WTC11 (cell line): ENCODE results near the gene ZP4. TPM values are rescaled to one million over a fixed set of nuclear protein-coding genes. Genes with fewer than 3 reads are reported as not detected.
A peak's percentile ranks its signal among the peaks of the same experiment; 100 is the strongest.
"Not testable (repeated sequence)": the region's sequence is repeated elsewhere in the genome, so short reads cannot be mapped to it uniquely, and the experiment has no call there.

Experiments
- ATAC-seq: fragments of 200-7000 bp; cut with Tn5 transposase; 2 replicates; pipeline ENCODE4 v1.10.0; 2021; ENCODE audit warnings: mild to moderate bottlenecking, moderate library complexity
- CTCF ChIA-PET: fragments of 300-600 bp; sonication (Branson Sonifier 250); formaldehyde crosslinking; loops from one replicate; lab custom pipeline; 2021; ENCODE audit warnings: antibody characterized with exemption; lab: Charles Lee
- POLR2A ChIA-PET: fragments of 350-600 bp; sonication (Branson Sonifier 250); formaldehyde crosslinking; loops from one replicate; lab custom pipeline; 2021; ENCODE audit warnings: antibody characterized with exemption; lab: Charles Lee
- DNase-seq: peaks from one replicate; pipeline ENCODE4 v3.0.0; 2021; ENCODE audit warnings: low spot score
- H3K27ac Mint-ChIP-seq: 2 replicates; pipeline ENCODE4 v1.8.0; 2021; ENCODE audit warnings: mixed read lengths
- H3K27me3 Mint-ChIP-seq: 2 replicates; pipeline ENCODE4 v1.8.0; 2021; ENCODE audit warnings: low read depth, mild to moderate bottlenecking, moderate library complexity, mixed read lengths
- H3K36me3 Mint-ChIP-seq: 2 replicates; pipeline ENCODE4 v1.8.0; 2021; ENCODE audit warnings: mixed read lengths
- H3K4me1 Mint-ChIP-seq: 2 replicates; pipeline ENCODE4 v1.8.0; 2022; ENCODE audit warnings: mixed read lengths
- H3K4me3 Mint-ChIP-seq: 2 replicates; pipeline ENCODE4 v1.8.0; 2021; ENCODE audit warnings: mild to moderate bottlenecking, moderate library complexity, mixed read lengths
- H3K9me3 Mint-ChIP-seq: 2 replicates; pipeline ENCODE4 v1.8.0; 2021; ENCODE audit warnings: mixed read lengths
- ARID4B ChIP-seq: sonication (generic); formaldehyde crosslinking; IDR thresholded peaks from 2 replicates; pipeline ENCODE4 v1.8.0; 2023; ENCODE audit warnings: missing genetic modification reagents, mild to moderate bottlenecking, borderline replicate concordance
- CREM ChIP-seq: sonication (generic); formaldehyde crosslinking; IDR thresholded peaks from 2 replicates; pipeline ENCODE4 v1.8.1; 2022; ENCODE audit warnings: mild to moderate bottlenecking, missing genetic modification reagents, moderate library complexity
- E2F5 ChIP-seq: sonication (generic); formaldehyde crosslinking; IDR thresholded peaks from 2 replicates; pipeline ENCODE4 v1.8.1; 2022; ENCODE audit warnings: mild to moderate bottlenecking, moderate library complexity, missing genetic modification reagents
- GRHL2 ChIP-seq: fragments of 250-450 bp; sonication (Bioruptor Pico); IDR thresholded peaks from 2 replicates; pipeline ENCODE4 v1.8.0; 2022; ENCODE audit warnings: mild to moderate bottlenecking, moderate library complexity; ENCODE audit not compliant: insufficient replicate concordance, severe bottlenecking
- HMGXB4 ChIP-seq: sonication (generic); formaldehyde crosslinking; IDR thresholded peaks from 2 replicates; pipeline ENCODE4 v1.8.1; 2023; ENCODE audit warnings: mild to moderate bottlenecking, moderate library complexity, missing genetic modification reagents
- MXD4 ChIP-seq: fragments of 250-450 bp; sonication (Bioruptor Pico); IDR thresholded peaks from 2 replicates; pipeline ENCODE4 v1.8.0; 2021; ENCODE audit warnings: mild to moderate bottlenecking, moderate library complexity, borderline replicate concordance
- NR2C2 ChIP-seq: sonication (generic); formaldehyde crosslinking; IDR thresholded peaks from 2 replicates; pipeline ENCODE4 v1.8.0; 2022; ENCODE audit warnings: mild to moderate bottlenecking, missing genetic modification reagents
- SP1 ChIP-seq: sonication (generic); formaldehyde crosslinking; conservative IDR thresholded peaks from 2 replicates; pipeline ENCODE4 v1.8.1; 2022; ENCODE audit warnings: missing genetic modification reagents
- ZNF317 ChIP-seq: sonication (generic); formaldehyde crosslinking; IDR thresholded peaks from 2 replicates; pipeline ENCODE4 v1.8.1; 2023; ENCODE audit warnings: low read depth, mild to moderate bottlenecking, moderate library complexity, missing genetic modification reagents, borderline replicate concordance
- ZNF423 ChIP-seq: fragments of 250-450 bp; sonication (Bioruptor Pico); IDR thresholded peaks from 2 replicates; pipeline ENCODE4 v2.1.2; 2022; ENCODE audit warnings: mild to moderate bottlenecking, moderate library complexity
- total RNA-seq: library from RNA; stranded (reverse); gene quantifications from 3 replicates; pipeline ENCODE4 v1.2.3, GENCODE V29; 2021
- TF ChIP-seq, protein P1 (sequence below): fragments of 200-600 bp; IDR thresholded peaks from 2 replicates; pipeline ENCODE4 v1.8.0; 2022; ENCODE audit warnings: antibody characterized with exemption
- TF ChIP-seq, protein P2 (sequence below): sonication (generic); formaldehyde crosslinking; IDR thresholded peaks from 2 replicates; pipeline ENCODE4 v1.8.0; 2023; ENCODE audit warnings: missing genetic modification reagents
- TF ChIP-seq, protein P3 (sequence below): sonication (generic); formaldehyde crosslinking; IDR thresholded peaks from 2 replicates; pipeline ENCODE4 v1.8.0; 2022; ENCODE audit warnings: mild to moderate bottlenecking, missing genetic modification reagents
- TF ChIP-seq, protein P4 (sequence below): sonication (generic); formaldehyde crosslinking; IDR thresholded peaks from 2 replicates; pipeline ENCODE4 v1.8.0; 2022; ENCODE audit warnings: mild to moderate bottlenecking, missing genetic modification reagents

Gene ZP4
- total RNA-seq, 1 experiment from 2014 or later: not detected

DNA sequence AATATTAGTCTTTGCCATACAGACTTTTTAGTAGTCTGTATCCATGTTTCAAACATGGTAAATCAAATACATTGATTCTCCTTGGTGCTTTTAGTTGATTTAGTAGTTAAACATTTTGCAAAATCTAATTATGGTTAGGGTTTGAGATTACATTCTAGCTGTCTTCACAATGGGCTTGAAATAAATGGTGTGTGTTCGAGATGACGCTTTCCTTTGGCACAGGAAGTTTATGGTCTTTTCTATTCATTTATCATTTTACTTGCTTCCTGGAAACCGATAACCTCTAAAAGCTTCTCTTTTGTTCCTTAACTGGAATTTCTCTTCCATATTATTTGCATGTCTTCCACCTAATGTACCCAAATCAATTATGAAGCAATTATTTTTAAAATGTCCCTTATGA lies 38.4 kb downstream of the ZP4 start:
- ATAC-seq (no peak), DNase-seq (no peak)
- Mint-ChIP-seq H3K4me1 (peaks cover 17% of the 10 kb centered on the region), H3K4me3 (no peak overlapping the region), H3K27ac (no peak overlapping the region), H3K9me3 (peaks cover 10% of the 10 kb centered on the region), H3K36me3 (peaks cover 6% of the 10 kb centered on the region), H3K27me3 (no peaks in the 10 kb centered on the region)
- TF ChIP-seq NR2C2 (no peak), ZNF317 (CRISPR knock-in tag) (no peak), GRHL2 (CRISPR knock-in tag) (no peak), ZNF423 (CRISPR knock-in tag) (no peak), SP1 (no peak)
- ChIA-PET POLR2A (no interaction called here), CTCF (interaction anchor here (6.3 kb wide), 1 partner anchor 12 kb away, joined by 77 read pairs; no protein-coding TSS in a partner anchor)

- ATAC-seq: peak; percentile 88
- peaks cover 17% of the 10 kb centered on the region for H3K4me1 Mint-ChIP-seq
- ChIA-PET CTCF (interaction anchor here (0.5 to 6.3 kb wide), 48 partner anchors 8 to 1963 kb away, joined by 3 to 77 read pairs (median 4); partner anchors contain the start of gene ZP4), POLR2A (no interaction called here)
- DNase-seq: peak; percentile 81
- no peak overlapping the region for H3K27ac Mint-ChIP-seq
- H3K36me3 Mint-ChIP-seq: peaks cover 6% of the 10 kb centered on the region
- no peak overlapping the region for H3K4me3 Mint-ChIP-seq
- H3K27me3 Mint-ChIP-seq: no peaks in the 10 kb centered on the region
- peaks cover 10% of the 10 kb centered on the region for H3K9me3 Mint-ChIP-seq
- TF ChIP-seq, protein P1, sequence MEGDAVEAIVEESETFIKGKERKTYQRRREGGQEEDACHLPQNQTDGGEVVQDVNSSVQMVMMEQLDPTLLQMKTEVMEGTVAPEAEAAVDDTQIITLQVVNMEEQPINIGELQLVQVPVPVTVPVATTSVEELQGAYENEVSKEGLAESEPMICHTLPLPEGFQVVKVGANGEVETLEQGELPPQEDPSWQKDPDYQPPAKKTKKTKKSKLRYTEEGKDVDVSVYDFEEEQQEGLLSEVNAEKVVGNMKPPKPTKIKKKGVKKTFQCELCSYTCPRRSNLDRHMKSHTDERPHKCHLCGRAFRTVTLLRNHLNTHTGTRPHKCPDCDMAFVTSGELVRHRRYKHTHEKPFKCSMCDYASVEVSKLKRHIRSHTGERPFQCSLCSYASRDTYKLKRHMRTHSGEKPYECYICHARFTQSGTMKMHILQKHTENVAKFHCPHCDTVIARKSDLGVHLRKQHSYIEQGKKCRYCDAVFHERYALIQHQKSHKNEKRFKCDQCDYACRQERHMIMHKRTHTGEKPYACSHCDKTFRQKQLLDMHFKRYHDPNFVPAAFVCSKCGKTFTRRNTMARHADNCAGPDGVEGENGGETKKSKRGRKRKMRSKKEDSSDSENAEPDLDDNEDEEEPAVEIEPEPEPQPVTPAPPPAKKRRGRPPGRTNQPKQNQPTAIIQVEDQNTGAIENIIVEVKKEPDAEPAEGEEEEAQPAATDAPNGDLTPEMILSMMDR: peak; percentile 78
- no peak for TF ChIP-seq ARID4B (CRISPR knock-in tag)
These were observed 39.4 kb downstream of the ZP4 start for GRCh38 chr1:237851210-237851845.

DNA sequence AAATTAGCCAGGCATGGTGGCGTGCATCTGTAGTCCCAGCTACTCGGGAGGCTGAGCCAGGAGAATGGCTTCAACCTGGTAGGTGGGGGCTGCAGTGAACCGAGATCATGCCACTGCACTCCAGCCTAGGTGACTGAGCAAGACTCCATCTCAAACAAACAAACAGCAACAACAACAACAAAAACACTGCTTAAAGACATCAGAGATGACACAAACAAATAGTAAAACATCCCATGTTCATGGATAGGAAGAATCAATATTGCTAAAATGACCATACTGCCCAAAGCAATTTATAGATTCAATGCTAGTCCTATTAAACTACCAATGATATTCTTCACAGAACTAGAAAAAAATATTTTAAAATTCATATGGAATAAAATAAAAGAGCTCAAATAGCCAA lies 47.2 kb downstream of the ZP4 start:
- H3K27ac Mint-ChIP-seq, H3K4me1 Mint-ChIP-seq, CTCF ChIA-PET, DNase-seq, H3K4me3 Mint-ChIP-seq, H3K27me3 Mint-ChIP-seq, H3K36me3 Mint-ChIP-seq, POLR2A ChIA-PET, ATAC-seq: not testable (repeated sequence)
- H3K9me3 Mint-ChIP-seq: peaks cover 25% of the 10 kb centered on the region

DNA sequence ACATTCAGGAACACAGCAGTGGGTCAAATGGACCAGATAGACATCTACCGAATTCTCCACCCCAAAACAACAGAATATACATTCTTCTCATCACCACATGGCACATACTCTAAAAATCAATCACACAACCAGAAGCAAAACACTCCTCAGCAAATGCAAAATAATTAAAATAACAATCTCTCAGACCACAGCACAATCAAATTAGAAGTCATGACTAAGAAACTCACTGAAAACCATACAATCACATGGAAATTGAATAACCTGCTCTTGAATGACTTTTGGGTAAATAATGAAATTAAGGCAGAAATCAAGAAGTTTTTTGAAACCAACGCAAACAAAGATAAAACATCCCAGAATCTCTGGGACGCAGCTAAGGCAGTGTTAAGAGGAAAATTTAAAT lies 49.2 kb downstream of the ZP4 start:
- CTCF ChIA-PET: no interaction called here

More for the DNA sequence above, 49.2 kb downstream of the ZP4 start:
- Mint-ChIP-seq H3K4me3 (no peak overlapping the region), H3K9me3 (peaks cover 32% of the 10 kb centered on the region), H3K27me3 (no peaks in the 10 kb centered on the region), H3K27ac (no peak overlapping the region), H3K4me1 (peaks cover 7% of the 10 kb centered on the region), H3K36me3 (0 out of 2 replicates have a peak, but pooled peaks cover 3% of the 10 kb centered on the region)
- ATAC-seq (no peak), DNase-seq (no peak)
- POLR2A ChIA-PET: no interaction called here
- TF ChIP-seq, protein P2, sequence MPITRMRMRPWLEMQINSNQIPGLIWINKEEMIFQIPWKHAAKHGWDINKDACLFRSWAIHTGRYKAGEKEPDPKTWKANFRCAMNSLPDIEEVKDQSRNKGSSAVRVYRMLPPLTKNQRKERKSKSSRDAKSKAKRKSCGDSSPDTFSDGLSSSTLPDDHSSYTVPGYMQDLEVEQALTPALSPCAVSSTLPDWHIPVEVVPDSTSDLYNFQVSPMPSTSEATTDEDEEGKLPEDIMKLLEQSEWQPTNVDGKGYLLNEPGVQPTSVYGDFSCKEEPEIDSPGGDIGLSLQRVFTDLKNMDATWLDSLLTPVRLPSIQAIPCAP (CRISPR knock-in tag): no peak
- TF ChIP-seq E2F5 (CRISPR knock-in tag): no peak
- no peak for TF ChIP-seq HMGXB4
- no peak for TF ChIP-seq CREM (CRISPR knock-in tag)
- TF ChIP-seq, protein P3, sequence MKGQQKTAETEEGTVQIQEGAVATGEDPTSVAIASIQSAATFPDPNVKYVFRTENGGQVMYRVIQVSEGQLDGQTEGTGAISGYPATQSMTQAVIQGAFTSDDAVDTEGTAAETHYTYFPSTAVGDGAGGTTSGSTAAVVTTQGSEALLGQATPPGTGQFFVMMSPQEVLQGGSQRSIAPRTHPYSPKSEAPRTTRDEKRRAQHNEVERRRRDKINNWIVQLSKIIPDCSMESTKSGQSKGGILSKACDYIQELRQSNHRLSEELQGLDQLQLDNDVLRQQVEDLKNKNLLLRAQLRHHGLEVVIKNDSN: no peak
- TF ChIP-seq MXD4 (CRISPR knock-in tag): no peak
- TF ChIP-seq, protein P4, sequence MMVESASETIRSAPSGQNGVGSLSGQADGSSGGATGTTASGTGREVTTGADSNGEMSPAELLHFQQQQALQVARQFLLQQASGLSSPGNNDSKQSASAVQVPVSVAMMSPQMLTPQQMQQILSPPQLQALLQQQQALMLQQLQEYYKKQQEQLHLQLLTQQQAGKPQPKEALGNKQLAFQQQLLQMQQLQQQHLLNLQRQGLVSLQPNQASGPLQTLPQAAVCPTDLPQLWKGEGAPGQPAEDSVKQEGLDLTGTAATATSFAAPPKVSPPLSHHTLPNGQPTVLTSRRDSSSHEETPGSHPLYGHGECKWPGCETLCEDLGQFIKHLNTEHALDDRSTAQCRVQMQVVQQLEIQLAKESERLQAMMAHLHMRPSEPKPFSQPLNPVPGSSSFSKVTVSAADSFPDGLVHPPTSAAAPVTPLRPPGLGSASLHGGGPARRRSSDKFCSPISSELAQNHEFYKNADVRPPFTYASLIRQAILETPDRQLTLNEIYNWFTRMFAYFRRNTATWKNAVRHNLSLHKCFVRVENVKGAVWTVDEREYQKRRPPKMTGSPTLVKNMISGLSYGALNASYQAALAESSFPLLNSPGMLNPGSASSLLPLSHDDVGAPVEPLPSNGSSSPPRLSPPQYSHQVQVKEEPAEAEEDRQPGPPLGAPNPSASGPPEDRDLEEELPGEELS (CRISPR knock-in tag): no peak
